A673 (cell line): ENCODE results near the gene ZNF813. TPM values are rescaled to one million over a fixed set of nuclear protein-coding genes. Genes with fewer than 3 reads are reported as not detected.
"Not testable (repeated sequence)": the region's sequence is repeated elsewhere in the genome, so short reads cannot be mapped to it uniquely, and the experiment has no call there.

Experiments used
- BruUV-seq: library from RNA; stranded (reverse); fragments of 400-500 nt; replicated peaks from 2 replicates; lab custom pipeline; 2021; lab: Mats Ljungman, UMichigan
- CTCF ChIA-PET: fragments of 300-600 bp; sonication (Branson Sonifier 250); formaldehyde crosslinking; loops from one replicate; lab custom pipeline; 2022; ENCODE audit warnings: antibody characterized with exemption; lab: Charles Lee
- POLR2A ChIA-PET: fragments of 300-600 bp; sonication (Branson Sonifier 250); formaldehyde crosslinking; loops from one replicate; lab custom pipeline; 2022; ENCODE audit warnings: antibody characterized with exemption; ENCODE audit not compliant: low non-redundant PET; lab: Charles Lee
- DNase-seq: peaks from one replicate; pipeline ENCODE4 v3.0.0-alpha.2; 2015; ENCODE audit warnings: low spot score
- H3K27ac ChIP-seq: fragments of 200-600 bp; sonication (generic); 2 replicates; pipeline ENCODE4 v1.5.1; 2016; ENCODE audit warnings: mixed run types, low read depth, mild to moderate bottlenecking, mixed read lengths, antibody characterized with exemption, low read length; ENCODE audit not compliant: poor library complexity, severe bottlenecking
- H3K27me3 ChIP-seq: fragments of 200-600 bp; sonication (generic); replicated peaks from 2 replicates; pipeline ENCODE4 v1.6.1; 2017; ENCODE audit warnings: mixed run types, low read depth, mild to moderate bottlenecking, mixed read lengths, antibody characterized with exemption, low read length; ENCODE audit not compliant: insufficient read depth, poor library complexity
- H3K36me3 ChIP-seq: fragments of 200-600 bp; sonication (generic); 2 replicates; pipeline ENCODE4 v1.6.1; 2016; ENCODE audit warnings: mixed run types, mild to moderate bottlenecking, mixed read lengths, antibody characterized with exemption, low read length; ENCODE audit not compliant: insufficient read depth, poor library complexity, severe bottlenecking
- H3K4me1 ChIP-seq: fragments of 200-600 bp; sonication (generic); 2 replicates; pipeline ENCODE4 v1.6.1; 2017; ENCODE audit warnings: mixed run types, mild to moderate bottlenecking, mixed read lengths, antibody characterized with exemption, low read length; ENCODE audit not compliant: insufficient read depth, poor library complexity, severe bottlenecking
- H3K4me3 ChIP-seq: fragments of 200-600 bp; sonication (generic); 2 replicates; pipeline ENCODE4 v1.5.1; 2016; ENCODE audit warnings: low read depth, mixed run types, mild to moderate bottlenecking, mixed read lengths, low read length; ENCODE audit not compliant: poor library complexity, severe bottlenecking
- H3K9me3 ChIP-seq: fragments of 200-600 bp; sonication (generic); 2 replicates; pipeline ENCODE4 v1.6.1; 2016; ENCODE audit warnings: mixed run types, low read depth, mild to moderate bottlenecking, mixed read lengths, antibody characterized with exemption, low read length; ENCODE audit not compliant: poor library complexity, severe bottlenecking
- EZH2 ChIP-seq: fragments of 200-600 bp; sonication (generic); IDR thresholded peaks from 2 replicates; pipeline ENCODE4 v1.6.1; 2017; ENCODE audit warnings: borderline replicate concordance, low read depth, mild to moderate bottlenecking, mixed read lengths, antibody characterized with exemption, low read length; ENCODE audit not compliant: poor library complexity, severe bottlenecking
- intact Hi-C: fragments of 100-400 bp; cut with micrococcal nuclease; formaldehyde crosslinking; loops from one replicate; pipeline ENCODE4 v1.10.0; 2022; ENCODE audit not compliant: unreplicated experiment
- total RNA-seq: library from RNA; stranded (reverse); gene quantifications from 2 replicates; pipeline ENCODE4 v1.2.3, GENCODE V29; 2021
- TF ChIP-seq, protein P1 (sequence below): fragments of 300-800, 200-600 bp; sonication (generic); conservative IDR thresholded peaks from 2 replicates; pipeline ENCODE4 v1.5.1; 2017; ENCODE audit warnings: low read depth, mild to moderate bottlenecking, antibody characterized with exemption, low read length, moderate library complexity, mixed read lengths

The ZNF813 gene
- total RNA-seq, 1 experiment from 2014 or later: 5.6 TPM

DNA sequence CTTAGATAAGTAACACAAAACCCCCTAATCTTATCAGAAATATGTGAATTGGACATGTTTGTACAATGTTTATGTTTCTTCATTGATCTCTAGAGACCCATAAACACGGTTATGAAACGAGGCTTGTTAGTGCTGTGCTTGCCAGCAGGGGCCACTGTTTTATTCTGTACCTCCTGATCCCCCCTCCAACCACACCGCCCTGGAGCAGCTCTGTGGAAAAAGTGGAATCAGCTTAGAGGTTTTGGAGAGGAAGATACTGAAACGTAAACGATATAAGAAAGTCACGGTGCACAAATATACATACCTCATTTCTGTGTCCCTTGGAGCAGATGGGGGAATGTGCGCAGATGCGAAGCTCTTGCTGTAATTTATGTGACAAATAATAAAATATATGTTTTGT is 43.9 kb upstream of the ZNF813 start:
- POLR2A ChIA-PET, H3K27me3 ChIP-seq, intact Hi-C loops, CTCF ChIA-PET, H3K36me3 ChIP-seq, H3K9me3 ChIP-seq, H3K4me3 ChIP-seq, H3K4me1 ChIP-seq, H3K27ac ChIP-seq, BruUV-seq: not testable (repeated sequence)
- DNase-seq: peak; percentile 61
- TF ChIP-seq, protein P1, sequence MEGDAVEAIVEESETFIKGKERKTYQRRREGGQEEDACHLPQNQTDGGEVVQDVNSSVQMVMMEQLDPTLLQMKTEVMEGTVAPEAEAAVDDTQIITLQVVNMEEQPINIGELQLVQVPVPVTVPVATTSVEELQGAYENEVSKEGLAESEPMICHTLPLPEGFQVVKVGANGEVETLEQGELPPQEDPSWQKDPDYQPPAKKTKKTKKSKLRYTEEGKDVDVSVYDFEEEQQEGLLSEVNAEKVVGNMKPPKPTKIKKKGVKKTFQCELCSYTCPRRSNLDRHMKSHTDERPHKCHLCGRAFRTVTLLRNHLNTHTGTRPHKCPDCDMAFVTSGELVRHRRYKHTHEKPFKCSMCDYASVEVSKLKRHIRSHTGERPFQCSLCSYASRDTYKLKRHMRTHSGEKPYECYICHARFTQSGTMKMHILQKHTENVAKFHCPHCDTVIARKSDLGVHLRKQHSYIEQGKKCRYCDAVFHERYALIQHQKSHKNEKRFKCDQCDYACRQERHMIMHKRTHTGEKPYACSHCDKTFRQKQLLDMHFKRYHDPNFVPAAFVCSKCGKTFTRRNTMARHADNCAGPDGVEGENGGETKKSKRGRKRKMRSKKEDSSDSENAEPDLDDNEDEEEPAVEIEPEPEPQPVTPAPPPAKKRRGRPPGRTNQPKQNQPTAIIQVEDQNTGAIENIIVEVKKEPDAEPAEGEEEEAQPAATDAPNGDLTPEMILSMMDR: peak; percentile 34; the same call in 1 of the 2 replicates

DNA sequence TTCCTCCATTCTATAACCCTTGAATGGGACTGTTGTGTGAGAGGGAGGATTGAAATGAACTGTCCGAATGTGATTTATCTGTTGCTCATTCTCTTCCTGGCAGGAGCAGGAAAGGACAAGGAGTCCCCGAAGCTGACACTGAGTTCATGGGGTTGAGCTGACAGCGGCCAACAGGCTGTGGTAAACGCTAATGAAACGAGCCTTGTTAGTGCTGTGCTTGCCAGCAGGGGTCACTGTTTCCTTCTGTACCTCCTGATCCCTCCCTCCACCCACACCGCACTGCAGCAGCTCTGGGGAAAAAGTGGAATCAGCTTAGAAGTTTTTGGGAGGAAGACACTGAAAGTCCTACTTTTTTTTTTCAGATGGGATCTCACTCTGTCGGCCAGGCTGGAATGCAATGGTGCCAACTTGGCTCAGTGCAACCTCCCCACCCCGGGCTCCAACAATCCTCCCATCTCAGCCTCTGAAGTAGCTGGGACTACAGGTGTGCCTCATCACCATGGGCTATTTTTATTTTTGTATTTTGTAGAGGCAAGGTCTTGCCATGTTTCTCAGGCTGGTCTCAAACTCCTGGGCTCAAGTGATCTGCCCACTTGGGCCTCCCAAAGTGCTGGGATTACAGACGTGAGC is 42.5 kb upstream of the ZNF813 start:
- intact Hi-C loops: loop anchor here (5.0 kb wide), 1 partner anchor 322 kb away; no protein-coding TSS in a partner anchor
- no peaks in the 10 kb centered on the region for H3K36me3 ChIP-seq
- no peaks in the 10 kb centered on the region for H3K27me3 ChIP-seq
- H3K4me1 ChIP-seq: no peaks in the 10 kb centered on the region
- H3K4me3 ChIP-seq: no peak overlapping the region
- BruUV-seq: no TSS peak
- no peak for TF ChIP-seq EZH2
- TF ChIP-seq, protein P1: peak; percentile 79
- ChIA-PET POLR2A (interaction anchor here (0.6 kb wide), 1 partner anchor 699 kb away, joined by 4 read pairs; no protein-coding TSS in a partner anchor), CTCF (interaction anchor here (0.7 kb wide), 1 partner anchor 858 kb away, joined by 6 read pairs; no protein-coding TSS in a partner anchor)
- DNase-seq: peak; percentile 75
- H3K27ac ChIP-seq: no peak overlapping the region
- no peaks in the 10 kb centered on the region for H3K9me3 ChIP-seq

DNA sequence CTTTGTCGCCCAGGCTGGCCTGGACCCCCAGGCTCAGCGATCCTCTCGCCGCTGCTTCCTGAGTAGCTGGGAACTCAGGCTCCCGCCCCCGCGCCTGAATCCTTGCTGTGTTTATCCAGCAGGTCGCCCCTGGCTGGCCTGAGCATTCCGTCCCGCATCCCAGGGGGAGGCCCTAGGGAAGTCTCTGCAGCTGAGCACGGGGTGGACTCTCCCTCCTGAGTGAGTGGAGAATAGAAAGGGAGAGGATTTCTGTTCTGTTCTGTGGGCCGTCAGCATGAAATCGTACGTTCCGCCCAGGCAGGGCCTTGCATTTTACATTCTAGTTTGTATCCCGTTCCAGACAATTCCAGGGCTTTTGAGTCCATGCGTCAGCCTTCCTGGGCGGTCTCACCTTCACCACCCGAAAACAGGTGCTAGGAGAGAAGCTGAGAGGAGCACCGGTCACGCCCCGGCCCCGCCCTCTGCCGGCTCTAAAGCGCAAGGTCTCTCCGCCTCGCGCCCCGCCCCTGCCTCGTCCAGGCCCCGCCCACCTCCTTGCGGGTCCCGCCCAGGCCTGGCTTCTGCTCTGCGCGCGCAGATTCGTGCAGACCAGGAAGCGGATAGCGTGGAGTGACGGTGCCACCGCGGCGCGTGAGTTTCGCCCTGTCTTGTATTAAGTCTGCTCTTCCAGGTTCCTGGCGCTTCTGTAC is 36.0 kb upstream of the ZNF813 start, which contains the start of gene ZNF761:
TSS of gene ZNF761 (plus strand) at position 586 of the 689 bp plus-strand sequence. CDS start 15,285 bp downstream, outside the sequence.
- CTCF ChIA-PET: no interaction called here
- Histone ChIP-seq H3K27ac (peak within 1 kb of the TSS; percentile 83), H3K4me1 (no peaks in the 10 kb centered on the region), H3K4me3 (peak within 1 kb of the TSS; percentile 91), H3K9me3 (no peaks in the 10 kb centered on the region), H3K27me3 (no peaks in the 10 kb centered on the region), H3K36me3 (peaks cover 17% of the 10 kb centered on the region)
- intact Hi-C loops: no loop called here
- POLR2A ChIA-PET: no interaction called here
- no peak for TF ChIP-seq EZH2
- TF ChIP-seq, protein P1: 0 out of 2 replicates have a peak, but pooled peaks have one; percentile 27
- no TSS peak for BruUV-seq
- DNase-seq: peak; percentile 92
